ENCODE measurements around the gene NPC1L1. TPM values are rescaled to one million over a fixed set of nuclear protein-coding genes. Genes with fewer than 3 reads are reported as not detected.

The NPC1L1 gene
- total RNA-seq, 2 donors from 2014 or later: not detected

DNA sequence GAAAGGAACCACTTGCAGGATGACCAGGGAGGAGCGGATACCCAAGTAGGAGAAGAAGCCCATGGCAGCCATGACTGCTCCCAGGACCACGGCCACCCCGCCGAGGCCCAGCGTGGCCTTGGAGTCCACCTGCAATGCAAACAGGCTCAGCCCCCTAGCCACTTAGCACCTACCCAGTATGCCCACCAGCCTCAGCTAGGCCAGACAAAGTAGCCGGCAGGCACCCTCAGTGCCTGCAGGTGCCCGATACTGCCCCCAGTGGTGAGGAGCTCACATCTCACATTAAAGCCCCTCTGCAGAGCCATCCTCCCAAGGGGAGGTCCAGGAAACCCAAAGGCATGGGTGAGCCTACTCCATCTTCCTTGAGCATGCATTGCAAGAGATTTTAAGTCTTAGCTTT is 6.6 kb downstream of the NPC1L1 start:
- no peak overlapping the region for H3K27ac ChIP-seq
- no peaks in the 10 kb centered on the region for H3K4me1 ChIP-seq
- no peak for DNase-seq (ENCODE audit: low spot score)
- TF ChIP-seq, protein P1, sequence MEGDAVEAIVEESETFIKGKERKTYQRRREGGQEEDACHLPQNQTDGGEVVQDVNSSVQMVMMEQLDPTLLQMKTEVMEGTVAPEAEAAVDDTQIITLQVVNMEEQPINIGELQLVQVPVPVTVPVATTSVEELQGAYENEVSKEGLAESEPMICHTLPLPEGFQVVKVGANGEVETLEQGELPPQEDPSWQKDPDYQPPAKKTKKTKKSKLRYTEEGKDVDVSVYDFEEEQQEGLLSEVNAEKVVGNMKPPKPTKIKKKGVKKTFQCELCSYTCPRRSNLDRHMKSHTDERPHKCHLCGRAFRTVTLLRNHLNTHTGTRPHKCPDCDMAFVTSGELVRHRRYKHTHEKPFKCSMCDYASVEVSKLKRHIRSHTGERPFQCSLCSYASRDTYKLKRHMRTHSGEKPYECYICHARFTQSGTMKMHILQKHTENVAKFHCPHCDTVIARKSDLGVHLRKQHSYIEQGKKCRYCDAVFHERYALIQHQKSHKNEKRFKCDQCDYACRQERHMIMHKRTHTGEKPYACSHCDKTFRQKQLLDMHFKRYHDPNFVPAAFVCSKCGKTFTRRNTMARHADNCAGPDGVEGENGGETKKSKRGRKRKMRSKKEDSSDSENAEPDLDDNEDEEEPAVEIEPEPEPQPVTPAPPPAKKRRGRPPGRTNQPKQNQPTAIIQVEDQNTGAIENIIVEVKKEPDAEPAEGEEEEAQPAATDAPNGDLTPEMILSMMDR (IDR thresholded peaks at IDR 0.05): peak in 1 of 2 donors; percentile 63
- no peaks in the 10 kb centered on the region for H3K9me3 ChIP-seq
- H3K4me3 ChIP-seq: no peak overlapping the region
- H3K36me3 ChIP-seq: no peaks in the 10 kb centered on the region
- H3K27me3 ChIP-seq: no peaks in the 10 kb centered on the region

DNA sequence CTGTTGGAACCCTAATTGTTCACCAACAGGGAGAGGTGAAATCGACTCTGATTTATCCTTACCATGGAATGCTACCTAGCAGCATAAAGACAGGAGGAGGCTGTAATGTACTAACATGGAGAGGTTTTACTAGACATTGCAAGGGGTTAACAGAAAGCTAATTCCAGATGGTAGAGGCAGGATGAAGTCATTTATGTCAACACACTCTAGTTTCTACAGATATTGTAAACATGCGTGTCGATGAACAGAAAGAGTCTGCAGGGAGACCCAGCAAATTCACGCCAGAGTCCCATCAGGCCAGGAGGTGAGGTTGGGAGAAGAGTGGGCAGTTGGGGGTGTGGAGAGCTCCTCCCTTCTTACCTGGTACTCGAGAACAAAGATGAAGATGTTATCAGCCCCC is 7.0 kb downstream of the NPC1L1 start:
- Histone ChIP-seq H3K4me3 (no peak overlapping the region), H3K4me1 (no peaks in the 10 kb centered on the region), H3K27ac (no peak overlapping the region), H3K9me3 (no peaks in the 10 kb centered on the region), H3K36me3 (no peaks in the 10 kb centered on the region), H3K27me3 (no peaks in the 10 kb centered on the region)
- TF ChIP-seq, protein P1 (IDR thresholded peaks at IDR 0.05): no peak
- DNase-seq (ENCODE audit: low spot score): no peak

DNA sequence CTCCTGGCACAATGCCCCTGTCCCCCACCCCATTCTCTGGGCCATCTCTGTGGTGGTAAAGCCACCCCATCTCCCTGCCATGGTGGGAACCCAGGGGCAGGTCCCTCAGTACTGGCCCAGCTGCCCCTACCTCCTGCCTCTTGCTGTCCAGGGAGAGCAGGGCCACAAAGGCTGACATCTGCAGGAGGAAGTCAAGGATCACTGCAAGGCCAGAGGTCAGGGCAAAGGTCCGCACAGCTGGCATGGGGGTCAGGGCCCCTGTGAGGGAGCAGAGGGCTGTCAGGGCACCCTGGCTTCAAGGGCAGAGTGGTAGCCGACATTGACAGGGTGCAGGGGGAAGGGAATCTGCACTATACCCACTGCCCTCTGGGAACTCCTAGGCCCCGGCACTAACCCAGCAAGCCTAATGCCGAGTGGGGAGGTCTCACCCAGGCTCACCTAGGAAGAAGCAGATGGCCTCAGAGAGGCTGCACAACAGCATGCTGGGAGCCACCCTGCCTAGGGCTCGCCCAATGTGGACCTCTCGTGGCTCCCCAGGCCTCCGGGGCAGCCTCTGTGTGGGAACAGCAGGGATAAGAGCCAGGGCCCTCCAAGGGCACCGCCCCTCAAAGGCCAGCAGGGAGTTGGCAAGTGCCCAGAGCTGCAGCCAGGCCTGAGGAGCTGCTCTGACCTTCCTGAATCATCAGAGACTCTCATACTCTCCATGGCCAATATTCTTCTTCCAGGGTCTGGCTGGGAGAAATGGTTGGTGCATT is 7.7 kb downstream of the NPC1L1 start:
- Histone ChIP-seq H3K27ac (no peak overlapping the region), H3K4me3 (no peak overlapping the region), H3K27me3 (no peaks in the 10 kb centered on the region), H3K36me3 (no peaks in the 10 kb centered on the region), H3K4me1 (no peaks in the 10 kb centered on the region), H3K9me3 (no peaks in the 10 kb centered on the region)
- DNase-seq (ENCODE audit: low spot score): no peak
- TF ChIP-seq, protein P1 (IDR thresholded peaks at IDR 0.05): no peak

DNA sequence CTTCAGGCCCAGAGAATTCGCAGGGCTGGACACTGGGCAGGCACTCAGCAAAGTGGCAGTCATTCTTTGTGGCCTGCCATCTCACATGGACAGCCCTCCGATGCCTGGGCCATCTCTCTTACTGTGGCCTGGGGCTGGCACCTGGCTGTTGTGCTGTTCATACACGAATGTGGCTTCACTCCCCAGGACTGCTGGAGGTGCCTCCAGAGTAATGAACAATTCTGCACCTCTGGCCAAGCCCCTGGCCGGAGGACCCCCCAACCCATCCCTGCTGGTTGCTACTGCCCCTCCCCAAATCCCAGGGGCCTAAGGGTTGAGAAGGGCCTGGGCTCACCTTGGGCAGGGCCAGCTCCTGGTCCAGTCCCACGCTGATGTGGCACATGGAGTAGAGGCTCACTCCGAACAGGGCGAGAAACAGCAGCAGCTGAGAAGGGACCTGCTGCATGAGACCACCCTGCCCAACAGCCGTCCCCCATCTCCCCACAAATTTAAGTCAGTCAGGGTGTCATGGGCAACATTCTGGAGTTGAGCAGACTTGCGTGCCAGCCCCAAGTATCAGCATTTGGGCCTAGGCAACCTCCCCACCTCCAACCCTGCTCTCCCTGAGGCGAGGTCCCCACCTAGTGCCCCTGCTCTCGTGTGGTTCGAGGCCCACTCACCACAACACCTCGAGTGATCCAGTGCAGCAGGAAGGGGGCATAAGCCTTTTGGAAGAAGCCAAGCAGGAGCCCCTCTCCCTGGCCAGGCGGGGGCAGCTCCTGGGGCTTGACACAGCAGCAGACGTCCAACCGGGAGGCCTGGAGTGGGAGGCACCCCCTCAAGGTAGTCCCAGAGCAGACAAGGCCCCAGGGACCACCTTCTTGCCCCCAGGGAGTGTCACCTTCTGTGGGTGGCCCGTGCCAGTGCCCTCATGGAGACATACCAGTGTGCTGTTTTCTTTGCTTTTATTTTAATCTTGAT is 9.4 kb downstream of the NPC1L1 start:
- Histone ChIP-seq H3K4me1 (no peaks in the 10 kb centered on the region), H3K4me3 (no peak overlapping the region), H3K36me3 (no peaks in the 10 kb centered on the region), H3K27me3 (no peaks in the 10 kb centered on the region), H3K27ac (no peak overlapping the region), H3K9me3 (peaks cover 0 to 14% of the 10 kb centered on the region in 2 donors)
- TF ChIP-seq, protein P1 (IDR thresholded peaks at IDR 0.05): no peak
- no peak for DNase-seq (ENCODE audit: low spot score)

DNA sequence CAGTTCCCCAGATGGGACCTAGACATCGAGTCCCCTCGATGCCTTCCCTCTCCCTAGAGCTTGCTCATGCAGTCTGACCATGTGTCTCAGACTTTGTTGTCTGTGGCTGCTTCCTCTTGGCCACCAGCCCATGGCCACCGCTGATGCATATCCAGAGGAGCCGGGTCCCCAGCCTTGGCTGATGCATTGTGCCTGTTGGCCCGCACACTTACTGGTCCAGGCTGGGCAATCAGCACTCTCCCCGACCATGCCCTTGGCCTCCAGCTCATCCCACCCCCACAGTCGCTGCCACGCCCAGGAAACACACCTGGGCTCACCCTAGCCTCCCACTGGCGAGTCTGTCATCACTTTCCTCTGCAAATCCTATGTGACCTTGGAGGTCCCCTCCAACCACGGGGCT is 10.1 kb downstream of the NPC1L1 start:
- H3K4me3 ChIP-seq: no peak overlapping the region
- peaks cover 0 to 21% of the 10 kb centered on the region in 2 donors for H3K9me3 ChIP-seq
- no peak for DNase-seq (ENCODE audit: low spot score)
- no peaks in the 10 kb centered on the region for H3K4me1 ChIP-seq
- H3K27ac ChIP-seq: no peak overlapping the region
- TF ChIP-seq, protein P1 (IDR thresholded peaks at IDR 0.05): no peak
- H3K36me3 ChIP-seq: no peaks in the 10 kb centered on the region
- H3K27me3 ChIP-seq: no peaks in the 10 kb centered on the region

Data from right atrium auricular region (tissue), 2 donors.